GM23338 (cell line): ENCODE data around the gene TMEM132D. TPM values are rescaled to one million over a fixed set of nuclear protein-coding genes. Genes with fewer than 3 reads are reported as not detected.

Experiments used
- ATAC-seq: fragments of 200-7000 bp; cut with Tn5 transposase; 3 replicates; pipeline ENCODE4 v1.9.1; 2020
- DNase-seq: peaks from one replicate; pipeline ENCODE4 v3.0.0-alpha.2; 2015; ENCODE audit warnings: low spot score
- H2AFZ ChIP-seq: fragments of 200-600 bp; sonication (generic); 2 replicates; pipeline ENCODE4 v1.8.0; 2016; ENCODE audit warnings: antibody characterized with exemption, mild to moderate bottlenecking, moderate library complexity
- H3F3A ChIP-seq: fragments of 200-600 bp; sonication (generic); replicated peaks from 2 replicates; pipeline ENCODE4 v1.8.0; 2017; ENCODE audit warnings: antibody characterized with exemption, mixed run types, low read depth
- H3K27ac ChIP-seq: fragments of 200-600 bp; sonication (generic); 2 replicates; pipeline ENCODE4 v1.6.1; 2016; ENCODE audit warnings: low read depth
- H3K27me3 ChIP-seq: fragments of 200-600 bp; sonication (generic); 2 replicates; pipeline ENCODE4 v1.8.0; 2016; ENCODE audit warnings: mild to moderate bottlenecking, mixed run types, moderate library complexity; ENCODE audit not compliant: insufficient read depth
- H3K36me3 ChIP-seq: fragments of 200-600 bp; sonication (generic); 2 replicates; pipeline ENCODE4 v1.8.0; 2016; ENCODE audit warnings: mild to moderate bottlenecking; ENCODE audit not compliant: insufficient read depth
- H3K4me1 ChIP-seq: fragments of 200-600 bp; sonication (generic); 2 replicates; pipeline ENCODE4 v1.8.0; 2016; ENCODE audit warnings: mild to moderate bottlenecking, moderate library complexity; ENCODE audit not compliant: insufficient read depth
- H3K4me2 ChIP-seq: fragments of 200-600 bp; sonication (generic); 2 replicates; pipeline ENCODE4 v1.7.1; 2017; ENCODE audit warnings: mixed run types
- H3K4me3 ChIP-seq: fragments of 200-600 bp; sonication (generic); 2 replicates; pipeline ENCODE4 v1.6.1; 2016; ENCODE audit warnings: mixed run types
- H3K79me2 ChIP-seq: fragments of 200-600 bp; sonication (generic); replicated peaks from 2 replicates; pipeline ENCODE4 v1.8.0; 2017; ENCODE audit warnings: mild to moderate bottlenecking; ENCODE audit not compliant: insufficient read depth
- H3K9me2 ChIP-seq: fragments of 200-600 bp; sonication (generic); 2 replicates; pipeline ENCODE4 v1.8.0; 2017; ENCODE audit not compliant: insufficient read depth
- H4K20me1 ChIP-seq: fragments of 200-600 bp; sonication (generic); replicated peaks from 2 replicates; pipeline ENCODE4 v1.8.0; 2017; ENCODE audit warnings: mild to moderate bottlenecking; ENCODE audit not compliant: insufficient read depth
- H3K27ac Mint-ChIP-seq: 2 replicates; pipeline ENCODE4 v1.8.0; 2020; ENCODE audit warnings: inconsistent platforms, mild to moderate bottlenecking, moderate library complexity, mixed read lengths
- H3K27me3 Mint-ChIP-seq: 3 replicates; pipeline ENCODE4 v1.8.0; 2022; ENCODE audit warnings: low read depth, mild to moderate bottlenecking, moderate library complexity, mixed read lengths, inconsistent platforms; ENCODE audit not compliant: insufficient read depth, poor library complexity
- H3K36me3 Mint-ChIP-seq: 3 replicates; pipeline ENCODE4 v1.8.0; 2021; ENCODE audit warnings: low read depth, mild to moderate bottlenecking, inconsistent platforms, moderate library complexity, mixed read lengths
- H3K4me1 Mint-ChIP-seq: 3 replicates; pipeline ENCODE4 v1.8.0; 2020; ENCODE audit warnings: mild to moderate bottlenecking, inconsistent platforms, mixed read lengths
- H3K4me3 Mint-ChIP-seq: 3 replicates; pipeline ENCODE4 v1.8.0; 2021; ENCODE audit warnings: moderate library complexity, mild to moderate bottlenecking, inconsistent platforms, mixed read lengths
- H3K9me3 Mint-ChIP-seq: 3 replicates; pipeline ENCODE4 v1.8.0; 2020; ENCODE audit warnings: moderate library complexity, mild to moderate bottlenecking, inconsistent platforms, mixed read lengths
- CREB1 ChIP-seq: fragments of 250-450 bp; sonication (Bioruptor Pico); IDR thresholded peaks from 2 replicates; pipeline ENCODE4 v1.5.0; 2020; ENCODE audit warnings: low read depth, mild to moderate bottlenecking, moderate library complexity
- CTCF ChIP-seq, 2 experiments: fragments of 200-600 bp in 1 of 2; sonication (generic) in 1 of 2; conservative IDR thresholded peaks; 2 replicates each; pipeline versions ENCODE4 v1.5.1 to v1.6.1; 2016 to 2017; ENCODE audit warnings: antibody characterized with exemption in 2 of 2, low read depth in 2 of 2, mild to moderate bottlenecking in 2 of 2, moderate library complexity in 1 of 2
- EZH2 ChIP-seq: fragments of 200-600 bp; sonication (generic); IDR thresholded peaks from one replicate; pipeline ENCODE4 v1.8.0; 2017; ENCODE audit warnings: antibody characterized with exemption, mild to moderate bottlenecking, low read depth; ENCODE audit not compliant: unreplicated experiment
- EZH2phosphoT487 ChIP-seq: fragments of 200-600 bp; sonication (generic); IDR thresholded peaks from one replicate; pipeline ENCODE4 v1.8.1; 2018; ENCODE audit warnings: antibody characterized with exemption; ENCODE audit not compliant: unreplicated experiment
- JUNB ChIP-seq: IDR thresholded peaks from one replicate; pipeline ENCODE4 v1.6.1; 2016; ENCODE audit warnings: antibody characterized with exemption; ENCODE audit not compliant: unreplicated experiment
- NANOG ChIP-seq: IDR thresholded peaks from 2 replicates; pipeline ENCODE4 v1.6.1; 2016; ENCODE audit warnings: antibody characterized with exemption, borderline replicate concordance
- POLR2AphosphoS5 ChIP-seq: IDR thresholded peaks from 2 replicates; pipeline ENCODE4 v1.6.1; 2016; ENCODE audit warnings: antibody characterized with exemption, low read depth
- STAT1 ChIP-seq: IDR thresholded peaks from one replicate; pipeline ENCODE4 v1.6.1; 2016; ENCODE audit warnings: antibody characterized with exemption; ENCODE audit not compliant: unreplicated experiment
- ZNF114 ChIP-seq: fragments of 250-450 bp; sonication (Bioruptor Pico); IDR thresholded peaks from 2 replicates; pipeline ENCODE4 v1.5.0; 2020; ENCODE audit warnings: mild to moderate bottlenecking, moderate library complexity
- ZNF331 ChIP-seq: fragments of 250-450 bp; sonication (Bioruptor Pico); IDR thresholded peaks from 2 replicates; pipeline ENCODE4 v1.5.0; 2020; ENCODE audit warnings: low read depth, mild to moderate bottlenecking, moderate library complexity
- polyA plus RNA-seq: library from polyadenylated mRNA; unstranded; fragments of >200 nt; fragmentation: Nextera tagmentation; extraction: Ambion mirVana; gene quantifications from 2 replicates; pipeline ENCODE4 v1.2.1, GENCODE V29; 2016
- total RNA-seq: library from RNA; depleted of rRNA; stranded (reverse); fragments of >200 nt; shearing (Covaris generic); gene quantifications from 2 replicates; pipeline ENCODE4 v1.2.3, GENCODE V29; 2014
- TF ChIP-seq, protein P1 (sequence below): IDR thresholded peaks from one replicate; pipeline ENCODE4 v1.6.1; 2018; ENCODE audit warnings: antibody characterized with exemption; ENCODE audit not compliant: unreplicated experiment
- TF ChIP-seq, protein P2 (sequence below): fragments of 250-450 bp; sonication (Bioruptor Pico); IDR thresholded peaks from 2 replicates; pipeline ENCODE4 v1.5.0; 2020; ENCODE audit warnings: mild to moderate bottlenecking, moderate library complexity
- TF ChIP-seq, protein P3 (sequence below): IDR thresholded peaks from 2 replicates; pipeline ENCODE4 v1.6.1; 2016; ENCODE audit warnings: antibody characterized with exemption

Gene TMEM132D
- total and polyA plus RNA-seq, 2 experiments from 2014 or later = 0.44 to 5.3 TPM

GRCh38 chr12:129136694-129137325 is 767.0 kb downstream of the TMEM132D start:
- H3K4me1 ChIP-seq = no peaks in the 10 kb centered on the region
- H3K4me3 ChIP-seq = no peak overlapping the region
- H3K4me3 Mint-ChIP-seq = no peak overlapping the region
- no peak overlapping the region for H2AFZ ChIP-seq
- peaks cover 1% of the 10 kb centered on the region for H3K27me3 Mint-ChIP-seq
- no peaks in the 10 kb centered on the region for H3F3A ChIP-seq
- H3K4me2 ChIP-seq = no peak overlapping the region
- DNase-seq (no peak), ATAC-seq (no peak)
- H3K4me1 Mint-ChIP-seq = no peaks in the 10 kb centered on the region
- H3K27ac Mint-ChIP-seq = no peak overlapping the region
- H4K20me1 ChIP-seq = no peaks in the 10 kb centered on the region
- no peaks in the 10 kb centered on the region; the same call in none of the 3 replicates for H3K9me3 Mint-ChIP-seq
- TF ChIP-seq EZH2phosphoT487 = no peak
- TF ChIP-seq NANOG = no peak
- TF ChIP-seq ZNF114 = no peak
- no peak for TF ChIP-seq EZH2
- no peak for TF ChIP-seq POLR2AphosphoS5
- TF ChIP-seq STAT1 = no peak
- TF ChIP-seq, protein P1, sequence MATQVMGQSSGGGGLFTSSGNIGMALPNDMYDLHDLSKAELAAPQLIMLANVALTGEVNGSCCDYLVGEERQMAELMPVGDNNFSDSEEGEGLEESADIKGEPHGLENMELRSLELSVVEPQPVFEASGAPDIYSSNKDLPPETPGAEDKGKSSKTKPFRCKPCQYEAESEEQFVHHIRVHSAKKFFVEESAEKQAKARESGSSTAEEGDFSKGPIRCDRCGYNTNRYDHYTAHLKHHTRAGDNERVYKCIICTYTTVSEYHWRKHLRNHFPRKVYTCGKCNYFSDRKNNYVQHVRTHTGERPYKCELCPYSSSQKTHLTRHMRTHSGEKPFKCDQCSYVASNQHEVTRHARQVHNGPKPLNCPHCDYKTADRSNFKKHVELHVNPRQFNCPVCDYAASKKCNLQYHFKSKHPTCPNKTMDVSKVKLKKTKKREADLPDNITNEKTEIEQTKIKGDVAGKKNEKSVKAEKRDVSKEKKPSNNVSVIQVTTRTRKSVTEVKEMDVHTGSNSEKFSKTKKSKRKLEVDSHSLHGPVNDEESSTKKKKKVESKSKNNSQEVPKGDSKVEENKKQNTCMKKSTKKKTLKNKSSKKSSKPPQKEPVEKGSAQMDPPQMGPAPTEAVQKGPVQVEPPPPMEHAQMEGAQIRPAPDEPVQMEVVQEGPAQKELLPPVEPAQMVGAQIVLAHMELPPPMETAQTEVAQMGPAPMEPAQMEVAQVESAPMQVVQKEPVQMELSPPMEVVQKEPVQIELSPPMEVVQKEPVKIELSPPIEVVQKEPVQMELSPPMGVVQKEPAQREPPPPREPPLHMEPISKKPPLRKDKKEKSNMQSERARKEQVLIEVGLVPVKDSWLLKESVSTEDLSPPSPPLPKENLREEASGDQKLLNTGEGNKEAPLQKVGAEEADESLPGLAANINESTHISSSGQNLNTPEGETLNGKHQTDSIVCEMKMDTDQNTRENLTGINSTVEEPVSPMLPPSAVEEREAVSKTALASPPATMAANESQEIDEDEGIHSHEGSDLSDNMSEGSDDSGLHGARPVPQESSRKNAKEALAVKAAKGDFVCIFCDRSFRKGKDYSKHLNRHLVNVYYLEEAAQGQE = no peak
- no peak for TF ChIP-seq CREB1 (CRISPR knock-in tag)
- no peak for TF ChIP-seq CTCF (conservative IDR thresholded peaks at IDR 0.05; ENCODE audit: low read depth in 2 of 2)
- no peak for TF ChIP-seq JUNB
- TF ChIP-seq, protein P2, sequence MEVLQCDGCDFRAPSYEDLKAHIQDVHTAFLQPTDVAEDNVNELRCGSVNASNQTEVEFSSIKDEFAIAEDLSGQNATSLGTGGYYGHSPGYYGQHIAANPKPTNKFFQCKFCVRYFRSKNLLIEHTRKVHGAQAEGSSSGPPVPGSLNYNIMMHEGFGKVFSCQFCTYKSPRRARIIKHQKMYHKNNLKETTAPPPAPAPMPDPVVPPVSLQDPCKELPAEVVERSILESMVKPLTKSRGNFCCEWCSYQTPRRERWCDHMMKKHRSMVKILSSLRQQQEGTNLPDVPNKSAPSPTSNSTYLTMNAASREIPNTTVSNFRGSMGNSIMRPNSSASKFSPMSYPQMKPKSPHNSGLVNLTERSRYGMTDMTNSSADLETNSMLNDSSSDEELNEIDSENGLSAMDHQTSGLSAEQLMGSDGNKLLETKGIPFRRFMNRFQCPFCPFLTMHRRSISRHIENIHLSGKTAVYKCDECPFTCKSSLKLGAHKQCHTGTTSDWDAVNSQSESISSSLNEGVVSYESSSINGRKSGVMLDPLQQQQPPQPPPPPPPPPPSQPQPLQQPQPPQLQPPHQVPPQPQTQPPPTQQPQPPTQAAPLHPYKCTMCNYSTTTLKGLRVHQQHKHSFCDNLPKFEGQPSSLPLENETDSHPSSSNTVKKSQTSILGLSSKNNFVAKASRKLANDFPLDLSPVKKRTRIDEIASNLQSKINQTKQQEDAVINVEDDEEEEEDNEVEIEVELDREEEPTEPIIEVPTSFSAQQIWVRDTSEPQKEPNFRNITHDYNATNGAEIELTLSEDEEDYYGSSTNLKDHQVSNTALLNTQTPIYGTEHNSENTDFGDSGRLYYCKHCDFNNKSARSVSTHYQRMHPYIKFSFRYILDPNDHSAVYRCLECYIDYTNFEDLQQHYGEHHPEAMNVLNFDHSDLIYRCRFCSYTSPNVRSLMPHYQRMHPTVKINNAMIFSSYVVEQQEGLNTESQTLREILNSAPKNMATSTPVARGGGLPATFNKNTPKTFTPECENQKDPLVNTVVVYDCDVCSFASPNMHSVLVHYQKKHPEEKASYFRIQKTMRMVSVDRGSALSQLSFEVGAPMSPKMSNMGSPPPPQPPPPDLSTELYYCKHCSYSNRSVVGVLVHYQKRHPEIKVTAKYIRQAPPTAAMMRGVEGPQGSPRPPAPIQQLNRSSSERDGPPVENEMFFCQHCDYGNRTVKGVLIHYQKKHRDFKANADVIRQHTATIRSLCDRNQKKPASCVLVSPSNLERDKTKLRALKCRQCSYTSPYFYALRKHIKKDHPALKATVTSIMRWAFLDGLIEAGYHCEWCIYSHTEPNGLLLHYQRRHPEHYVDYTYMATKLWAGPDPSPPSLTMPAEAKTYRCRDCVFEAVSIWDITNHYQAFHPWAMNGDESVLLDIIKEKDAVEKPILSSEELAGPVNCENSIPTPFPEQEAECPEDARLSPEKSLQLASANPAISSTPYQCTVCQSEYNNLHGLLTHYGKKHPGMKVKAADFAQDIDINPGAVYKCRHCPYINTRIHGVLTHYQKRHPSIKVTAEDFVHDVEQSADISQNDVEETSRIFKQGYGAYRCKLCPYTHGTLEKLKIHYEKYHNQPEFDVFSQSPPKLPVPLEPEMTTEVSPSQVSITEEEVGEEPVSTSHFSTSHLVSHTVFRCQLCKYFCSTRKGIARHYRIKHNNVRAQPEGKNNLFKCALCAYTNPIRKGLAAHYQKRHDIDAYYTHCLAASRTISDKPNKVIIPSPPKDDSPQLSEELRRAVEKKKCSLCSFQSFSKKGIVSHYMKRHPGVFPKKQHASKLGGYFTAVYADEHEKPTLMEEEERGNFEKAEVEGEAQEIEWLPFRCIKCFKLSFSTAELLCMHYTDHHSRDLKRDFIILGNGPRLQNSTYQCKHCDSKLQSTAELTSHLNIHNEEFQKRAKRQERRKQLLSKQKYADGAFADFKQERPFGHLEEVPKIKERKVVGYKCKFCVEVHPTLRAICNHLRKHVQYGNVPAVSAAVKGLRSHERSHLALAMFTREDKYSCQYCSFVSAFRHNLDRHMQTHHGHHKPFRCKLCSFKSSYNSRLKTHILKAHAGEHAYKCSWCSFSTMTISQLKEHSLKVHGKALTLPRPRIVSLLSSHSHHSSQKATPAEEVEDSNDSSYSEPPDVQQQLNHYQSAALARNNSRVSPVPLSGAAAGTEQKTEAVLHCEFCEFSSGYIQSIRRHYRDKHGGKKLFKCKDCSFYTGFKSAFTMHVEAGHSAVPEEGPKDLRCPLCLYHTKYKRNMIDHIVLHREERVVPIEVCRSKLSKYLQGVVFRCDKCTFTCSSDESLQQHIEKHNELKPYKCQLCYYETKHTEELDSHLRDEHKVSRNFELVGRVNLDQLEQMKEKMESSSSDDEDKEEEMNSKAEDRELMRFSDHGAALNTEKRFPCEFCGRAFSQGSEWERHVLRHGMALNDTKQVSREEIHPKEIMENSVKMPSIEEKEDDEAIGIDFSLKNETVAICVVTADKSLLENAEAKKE (CRISPR knock-in tag) = no peak
- TF ChIP-seq ZNF331 = no peak
- TF ChIP-seq, protein P3, sequence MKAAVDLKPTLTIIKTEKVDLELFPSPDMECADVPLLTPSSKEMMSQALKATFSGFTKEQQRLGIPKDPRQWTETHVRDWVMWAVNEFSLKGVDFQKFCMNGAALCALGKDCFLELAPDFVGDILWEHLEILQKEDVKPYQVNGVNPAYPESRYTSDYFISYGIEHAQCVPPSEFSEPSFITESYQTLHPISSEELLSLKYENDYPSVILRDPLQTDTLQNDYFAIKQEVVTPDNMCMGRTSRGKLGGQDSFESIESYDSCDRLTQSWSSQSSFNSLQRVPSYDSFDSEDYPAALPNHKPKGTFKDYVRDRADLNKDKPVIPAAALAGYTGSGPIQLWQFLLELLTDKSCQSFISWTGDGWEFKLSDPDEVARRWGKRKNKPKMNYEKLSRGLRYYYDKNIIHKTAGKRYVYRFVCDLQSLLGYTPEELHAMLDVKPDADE = no peak
- H3K27ac ChIP-seq = no peak overlapping the region
- H3K27me3 ChIP-seq = no peaks in the 10 kb centered on the region
- H3K36me3 ChIP-seq = no peaks in the 10 kb centered on the region; the same call in 1 of the 2 replicates
- peaks cover 33% of the 10 kb centered on the region for H3K36me3 Mint-ChIP-seq
- H3K9me2 ChIP-seq = no peaks in the 10 kb centered on the region
- no peaks in the 10 kb centered on the region for H3K79me2 ChIP-seq
